ENCODE results near the gene LRRC32. TPM values are rescaled to one million over a fixed set of nuclear protein-coding genes. Genes with fewer than 3 reads are reported as not detected.

LRRC32 gene
- total RNA-seq, 4 donors from 2014 or later: 10.0 to 121 (median 17.5) TPM

- no peak for TF ChIP-seq POLR2A (IDR thresholded peaks at IDR 0.05)
- no peak for TF ChIP-seq CTCF (IDR thresholded peaks at IDR 0.05)
- no peak for DNase-seq
- no peaks in the 10 kb centered on the region for H3K9me3 ChIP-seq
- no peaks in the 10 kb centered on the region for H3K36me3 ChIP-seq
- H3K4me1 ChIP-seq: no peaks in the 10 kb centered on the region
- H3K27ac ChIP-seq: no peak overlapping the region
- no peak overlapping the region for H3K4me3 ChIP-seq
- no peaks in the 10 kb centered on the region for H3K27me3 ChIP-seq
- intact Hi-C loops (cut with DNase I; ENCODE audit: low total_unique reads): no loop called here
Observed at GRCh38 chr11:76704171-76704948, 33.8 kb upstream of the LRRC32 start.

GRCh38 chr11:76703707-76704106, 33.2 kb upstream of the LRRC32 start:
- Histone ChIP-seq H3K36me3 (no peaks in the 10 kb centered on the region), H3K9me3 (no peaks in the 10 kb centered on the region), H3K27ac (no peak overlapping the region), H3K27me3 (no peaks in the 10 kb centered on the region), H3K4me3 (no peak overlapping the region), H3K4me1 (no peaks in the 10 kb centered on the region)
- intact Hi-C loops (cut with DNase I; ENCODE audit: low total_unique reads): no loop called here
- no peak for DNase-seq
- no peak for TF ChIP-seq CTCF (IDR thresholded peaks at IDR 0.05)
- no peak for TF ChIP-seq POLR2A (IDR thresholded peaks at IDR 0.05)

GRCh38 chr11:76702336-76703128, 32.0 kb upstream of the LRRC32 start:
- no peaks in the 10 kb centered on the region for H3K36me3 ChIP-seq
- H3K9me3 ChIP-seq: no peaks in the 10 kb centered on the region
- H3K4me1 ChIP-seq: no peaks in the 10 kb centered on the region
- intact Hi-C loops (cut with DNase I; ENCODE audit: low total_unique reads): no loop called here
- H3K27me3 ChIP-seq: no peaks in the 10 kb centered on the region
- H3K27ac ChIP-seq: no peak overlapping the region
- no peak for DNase-seq
- H3K4me3 ChIP-seq: no peak overlapping the region
- no peak for TF ChIP-seq POLR2A (IDR thresholded peaks at IDR 0.05)
- TF ChIP-seq CTCF (IDR thresholded peaks at IDR 0.05): no peak

GRCh38 chr11:76701294-76702040, 30.9 kb upstream of the LRRC32 start:
- H3K27me3 ChIP-seq: no peaks in the 10 kb centered on the region
- no peaks in the 10 kb centered on the region for H3K9me3 ChIP-seq
- no peak overlapping the region for H3K4me3 ChIP-seq
- TF ChIP-seq POLR2A (IDR thresholded peaks at IDR 0.05): no peak
- no peak for TF ChIP-seq CTCF (IDR thresholded peaks at IDR 0.05)
- no peaks in the 10 kb centered on the region for H3K4me1 ChIP-seq
- intact Hi-C loops (cut with DNase I; ENCODE audit: low total_unique reads): no loop called here
- H3K27ac ChIP-seq: peak overlapping the region in 1 of 2 donors; percentile 54
- DNase-seq: peak in 1 of 2 donors; percentile 47
- H3K36me3 ChIP-seq: no peaks in the 10 kb centered on the region

Measured in uterus (tissue), 4 donors.